K562 (cell line): ENCODE data around the gene FOSL1. TPM values are rescaled to one million over a fixed set of nuclear protein-coding genes. Genes with fewer than 3 reads are reported as not detected.

ENCODE experiments used
- ARNT ChIP-seq, 2 experiments: fragments of 450-650 bp; IDR thresholded peaks; 2 replicates each; pipeline ENCODE4 v1.6.1; 2016; ENCODE audit warnings: mild to moderate bottlenecking in 1 of 2
- BRD9 ChIP-seq: fragments of 450-650 bp; IDR thresholded peaks from 2 replicates; pipeline ENCODE4 v1.6.1; 2018; ENCODE audit warnings: low read depth; ENCODE audit not compliant: partially characterized antibody
- CHD4 ChIP-seq: fragments of 200-600 bp; sonication (generic); IDR thresholded peaks from 3 replicates; pipeline ENCODE4 v1.6.1; 2012; ENCODE audit warnings: low read depth, mild to moderate bottlenecking, mixed read lengths, low read length, inconsistent platforms; ENCODE audit not compliant: insufficient read depth, insufficient replicate concordance, poor library complexity, severe bottlenecking
- CUX1 ChIP-seq: fragments of 200-800 bp; sonication (Bioruptor generic); IDR thresholded peaks from 2 replicates; pipeline ENCODE4 v1.6.1; 2016; ENCODE audit warnings: missing genetic modification characterization, missing compliant biosample characterization
- EP400 ChIP-seq: fragments of 450-650 bp; IDR thresholded peaks from 2 replicates; pipeline ENCODE4 v1.6.1; 2017; ENCODE audit warnings: antibody characterized with exemption, mild to moderate bottlenecking, moderate library complexity
- FOXK2 ChIP-seq, 2 experiments: fragments of 450-650 bp; IDR thresholded peaks in 1 of 2; conservative IDR thresholded peaks in 1 of 2; 2 replicates each; pipeline ENCODE4 v1.6.1; 2016; ENCODE audit warnings: low read depth in 2 of 2, mild to moderate bottlenecking in 1 of 2
- HES1 ChIP-seq: fragments of 450-650 bp; IDR thresholded peaks from 2 replicates; pipeline ENCODE4 v1.6.1; 2016; ENCODE audit warnings: low read depth, mild to moderate bottlenecking, moderate library complexity
- KAT2B ChIP-seq: IDR thresholded peaks from one replicate; pipeline ENCODE4 v1.6.1; 2012; ENCODE audit warnings: low read depth, mild to moderate bottlenecking, control low read depth, inconsistent platforms, low read length, moderate library complexity
- MAFF ChIP-seq: IDR thresholded peaks from 2 replicates; pipeline ENCODE4 v1.6.1; 2012; ENCODE audit warnings: low read length, improper control_type of control experiment
- MCM7 ChIP-seq, 2 experiments: fragments of 450-650 bp; IDR thresholded peaks; 2 replicates each; pipeline ENCODE4 v1.6.1; 2016 to 2018
- MIER1 ChIP-seq: fragments of 450-650 bp; IDR thresholded peaks from 2 replicates; pipeline ENCODE4 v1.6.1; 2016; ENCODE audit warnings: antibody characterized with exemption, mild to moderate bottlenecking, low read depth
- NBN ChIP-seq: fragments of 450-650 bp; IDR thresholded peaks from 2 replicates; pipeline ENCODE4 v1.6.1; 2016; ENCODE audit warnings: low read depth, mild to moderate bottlenecking
- POU5F1 ChIP-seq: fragments of 150-350 bp; IDR thresholded peaks from 2 replicates; pipeline ENCODE4 v1.6.1; 2014; ENCODE audit warnings: borderline replicate concordance, low read length, low read depth, mild to moderate bottlenecking; ENCODE audit not compliant: partially characterized antibody
- PTBP1 ChIP-seq: fragments of 200-400 bp; formaldehyde crosslinking; IDR thresholded peaks from 2 replicates; pipeline ENCODE4 v1.6.1; 2017; ENCODE audit warnings: low read depth, low read length
- RBBP5 ChIP-seq: fragments of 200-600 bp; sonication (generic); IDR thresholded peaks from 2 replicates; pipeline ENCODE4 v1.6.1; 2012; ENCODE audit warnings: borderline replicate concordance, mild to moderate bottlenecking, low read length, control low read depth, inconsistent platforms; ENCODE audit not compliant: insufficient read depth, poor library complexity, severe bottlenecking
- TFAP4 ChIP-seq: sonication (generic); formaldehyde crosslinking; IDR thresholded peaks from 2 replicates; pipeline ENCODE4 v1.8.0; 2022; ENCODE audit warnings: missing genetic modification reagents, mild to moderate bottlenecking, moderate library complexity, borderline replicate concordance
- ZFPM2 ChIP-seq: fragments of 250-450 bp; sonication (Bioruptor Pico); IDR thresholded peaks from 2 replicates; pipeline ENCODE4 v1.5.1; 2022; ENCODE audit warnings: mild to moderate bottlenecking
- ZNF165 ChIP-seq: fragments of 250-450 bp; sonication (Bioruptor Pico); IDR thresholded peaks from 2 replicates; pipeline ENCODE4 v1.4.0; 2020; ENCODE audit warnings: borderline replicate concordance
- ZNF197 ChIP-seq: fragments of 200-800 bp; sonication (Bioruptor generic); IDR thresholded peaks from 2 replicates; pipeline ENCODE4 v1.6.1; 2016; ENCODE audit warnings: low read depth, missing genetic modification characterization, missing compliant biosample characterization
- ZNF212 ChIP-seq: fragments of 450-650 bp; formaldehyde crosslinking; IDR thresholded peaks from 2 replicates; pipeline ENCODE4 v1.4.0; 2020; ENCODE audit warnings: mild to moderate bottlenecking
- polyA plus RNA-seq, 8 experiments: library from polyadenylated mRNA; depleted of rRNA in 4 of 8; stranded (reverse) in 5 of 8; unstranded in 3 of 8; fragments of >200 nt; fragmentation: Nextera tagmentation in 2 of 8; fragmentation: Illumina TruSeq in 1 of 8; extraction: Ambion mirVana in 2 of 8; extraction: Trizol in 1 of 8; gene quantifications; 2 replicates each; pipeline versions ENCODE4 v1.2.1 to v1.2.3, GENCODE V29; 2011 to 2014; ENCODE audit warnings: inconsistent platforms in 1 of 8, missing spikeins in 1 of 8
- total RNA-seq, 7 experiments: library from RNA; depleted of rRNA in 6 of 7; stranded (reverse); fragments of >200 nt in 6 of 7; fragmentation: Illumina TruSeq in 2 of 7; extraction: Trizol in 2 of 7; gene quantifications; 2 replicates each; pipeline versions ENCODE4 v1.2.1 to v1.2.3, GENCODE V29; 2011 to 2021; ENCODE audit warnings: low replicate concordance in 1 of 7
- TF ChIP-seq, protein P1 (sequence below): sonication (generic); formaldehyde crosslinking; IDR thresholded peaks from 2 replicates; pipeline ENCODE4 v1.8.1; 2023; ENCODE audit warnings: mild to moderate bottlenecking, missing genetic modification reagents

Gene FOSL1
- total and polyA plus RNA-seq, 9 of the 15 experiments (the other 6 are each of a cell fraction or from before 2014, with no cell fraction given): 3.5 to 39.6 (median 10.0) TPM

GRCh38 chr11:65927904-65928397, 27.8 kb upstream of the FOSL1 start (continued):
- TF ChIP-seq BRD9 (no peak), ZNF197 (CRISPR knock-in tag) (0 out of 2 replicates have a peak, but pooled peaks have one; percentile 53), FOXK2 (conservative IDR thresholded peaks at IDR 0.05 in 1 of 2, IDR thresholded peaks at IDR 0.05 in 1 of 2; ENCODE audit: low read depth in 2 of 2) (peak in 1 of 2 experiments; percentile 6; a peak in 1 of 4 replicates), MAFF (no peak), ZFPM2 (CRISPR knock-in tag) (no peak), ZNF212 (CRISPR knock-in tag) (no peak), ARNT (IDR thresholded peaks at IDR 0.05) (no peak), POU5F1 (no peak), RBBP5 (no peak), KAT2B (no peak), MCM7 (IDR thresholded peaks at IDR 0.05) (no peak), PTBP1 (no peak), CUX1 (CRISPR knock-in tag) (0 out of 2 replicates have a peak, but pooled peaks have one; percentile 65), CHD4 (no peak), MIER1 (no peak), TFAP4 (CRISPR knock-in tag) (peak; percentile 22; the same call in 1 of the 2 replicates), NBN (no peak), ZNF165 (CRISPR knock-in tag) (no peak), EP400 (peak; percentile 19; the same call in 1 of the 2 replicates), HES1 (no peak)
- TF ChIP-seq, protein P1, sequence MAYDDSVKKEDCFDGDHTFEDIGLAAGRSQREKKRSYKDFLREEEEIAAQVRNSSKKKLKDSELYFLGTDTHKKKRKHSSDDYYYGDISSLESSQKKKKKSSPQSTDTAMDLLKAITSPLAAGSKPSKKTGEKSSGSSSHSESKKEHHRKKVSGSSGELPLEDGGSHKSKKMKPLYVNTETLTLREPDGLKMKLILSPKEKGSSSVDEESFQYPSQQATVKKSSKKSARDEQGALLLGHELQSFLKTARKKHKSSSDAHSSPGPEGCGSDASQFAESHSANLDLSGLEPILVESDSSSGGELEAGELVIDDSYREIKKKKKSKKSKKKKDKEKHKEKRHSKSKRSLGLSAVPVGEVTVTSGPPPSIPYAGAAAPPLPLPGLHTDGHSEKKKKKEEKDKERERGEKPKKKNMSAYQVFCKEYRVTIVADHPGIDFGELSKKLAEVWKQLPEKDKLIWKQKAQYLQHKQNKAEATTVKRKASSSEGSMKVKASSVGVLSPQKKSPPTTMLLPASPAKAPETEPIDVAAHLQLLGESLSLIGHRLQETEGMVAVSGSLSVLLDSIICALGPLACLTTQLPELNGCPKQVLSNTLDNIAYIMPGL (CRISPR knock-in tag): no peak
